Measurements from ENCODE around the gene TUBB4B.

Gene TUBB4B

DNA sequence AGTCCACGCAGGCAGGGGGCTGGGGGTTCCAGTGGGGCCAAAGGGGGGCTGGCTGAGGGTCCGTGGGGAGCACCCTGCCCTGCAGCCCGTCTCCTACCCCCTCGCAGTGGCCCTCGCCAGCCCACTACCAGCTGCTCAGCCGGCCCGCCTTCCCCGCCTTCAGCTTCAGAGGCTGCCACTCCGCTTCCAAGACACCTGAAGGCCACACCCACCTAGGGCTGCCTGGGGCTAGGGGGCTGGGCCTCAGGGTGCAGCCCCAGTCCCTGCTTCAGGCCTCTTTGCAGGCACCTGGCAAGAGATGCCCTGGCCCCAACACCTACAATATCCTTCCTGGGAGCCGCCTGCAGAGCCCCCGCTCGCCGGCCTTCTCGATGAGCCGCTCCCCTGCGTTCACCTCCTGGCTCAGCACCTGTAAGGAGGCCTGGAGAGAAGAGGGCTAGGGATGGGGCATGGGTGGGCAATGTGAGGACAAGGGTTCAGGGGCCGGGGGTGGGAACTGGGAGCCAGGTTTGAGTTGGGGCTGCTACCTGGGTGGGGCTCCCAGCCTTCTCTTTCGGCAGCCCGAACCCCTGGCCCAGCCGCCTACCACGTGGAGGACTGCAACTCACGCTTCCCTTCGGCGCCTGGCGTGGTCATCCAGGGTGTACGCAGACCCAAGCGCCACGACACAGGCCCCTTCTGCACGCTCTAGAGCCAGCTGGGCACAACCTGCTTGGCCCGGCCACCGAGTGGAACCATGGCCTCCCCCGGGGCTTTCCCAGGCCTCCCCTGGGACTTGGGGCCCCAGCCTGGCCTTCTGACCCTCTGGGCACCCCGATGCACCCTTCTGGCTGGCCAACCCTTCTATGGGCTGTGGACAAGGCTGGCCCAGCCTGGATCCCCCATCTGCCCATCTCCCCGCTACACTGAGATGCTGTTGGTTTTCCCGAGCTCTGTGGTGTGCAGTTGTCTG lies 11.7 kb downstream of the TUBB4B start:
- no peak overlapping the region for H3K4me3 ChIP-seq (ENCODE audit: low read depth, low read length)
- no peak for DNase-seq (ENCODE audit: low read depth)
- TF ChIP-seq, protein P1, sequence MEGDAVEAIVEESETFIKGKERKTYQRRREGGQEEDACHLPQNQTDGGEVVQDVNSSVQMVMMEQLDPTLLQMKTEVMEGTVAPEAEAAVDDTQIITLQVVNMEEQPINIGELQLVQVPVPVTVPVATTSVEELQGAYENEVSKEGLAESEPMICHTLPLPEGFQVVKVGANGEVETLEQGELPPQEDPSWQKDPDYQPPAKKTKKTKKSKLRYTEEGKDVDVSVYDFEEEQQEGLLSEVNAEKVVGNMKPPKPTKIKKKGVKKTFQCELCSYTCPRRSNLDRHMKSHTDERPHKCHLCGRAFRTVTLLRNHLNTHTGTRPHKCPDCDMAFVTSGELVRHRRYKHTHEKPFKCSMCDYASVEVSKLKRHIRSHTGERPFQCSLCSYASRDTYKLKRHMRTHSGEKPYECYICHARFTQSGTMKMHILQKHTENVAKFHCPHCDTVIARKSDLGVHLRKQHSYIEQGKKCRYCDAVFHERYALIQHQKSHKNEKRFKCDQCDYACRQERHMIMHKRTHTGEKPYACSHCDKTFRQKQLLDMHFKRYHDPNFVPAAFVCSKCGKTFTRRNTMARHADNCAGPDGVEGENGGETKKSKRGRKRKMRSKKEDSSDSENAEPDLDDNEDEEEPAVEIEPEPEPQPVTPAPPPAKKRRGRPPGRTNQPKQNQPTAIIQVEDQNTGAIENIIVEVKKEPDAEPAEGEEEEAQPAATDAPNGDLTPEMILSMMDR (IDR thresholded peaks at IDR 0.05; ENCODE audit: control insufficient read depth, extremely low read depth, insufficient read depth) = no peak

DNA sequence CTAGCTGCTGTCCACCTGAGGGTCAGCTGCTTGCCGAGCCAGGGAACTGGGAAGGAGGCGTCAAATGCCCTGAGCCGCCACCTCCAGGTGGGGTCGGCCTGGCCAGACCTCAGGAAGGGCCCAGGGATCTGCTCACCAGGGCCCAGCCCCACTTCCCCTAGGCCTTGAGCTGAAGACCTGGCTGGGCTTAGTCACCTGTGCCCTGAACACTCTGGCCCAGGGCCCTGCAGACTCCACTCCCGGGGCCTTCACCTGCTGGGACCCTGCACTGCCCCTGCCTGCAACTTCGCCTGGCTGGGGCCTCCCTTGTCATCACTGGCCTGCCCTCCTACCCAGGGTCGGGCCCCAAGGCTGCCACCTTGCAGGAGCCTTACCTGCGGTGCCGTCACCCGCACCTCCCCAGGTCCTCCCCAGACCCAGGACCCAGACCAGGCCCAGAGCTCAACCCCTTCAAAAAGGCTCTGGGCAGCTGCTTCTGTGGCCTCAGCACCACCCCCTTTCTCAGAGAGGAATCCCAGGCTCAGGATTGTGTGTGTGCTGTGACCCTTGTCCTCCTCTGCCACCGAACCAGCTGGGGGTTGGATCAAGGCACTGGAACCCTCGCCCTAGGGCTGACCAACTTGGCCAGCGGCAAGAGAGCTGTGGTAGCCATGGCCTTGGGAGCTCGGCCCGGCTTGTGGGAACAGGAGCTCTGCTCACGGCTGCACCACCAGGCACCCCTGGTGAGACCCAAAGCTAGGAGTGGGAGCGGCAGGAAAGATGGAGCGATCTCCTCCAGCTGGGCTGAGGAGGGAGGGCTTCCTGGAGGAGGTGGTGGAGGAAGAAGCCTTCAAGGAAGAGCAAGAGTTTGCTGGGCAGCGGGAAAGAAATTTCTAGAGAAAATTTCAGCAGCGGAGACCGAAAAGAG lies 12.9 kb downstream of the TUBB4B start:
- peak overlapping the region; percentile 98 for H3K4me3 ChIP-seq (ENCODE audit: low read depth, low read length)
- TF ChIP-seq, protein P1 (IDR thresholded peaks at IDR 0.05; ENCODE audit: control insufficient read depth, extremely low read depth, insufficient read depth) = no peak
- DNase-seq (ENCODE audit: low read depth) = no peak

DNA sequence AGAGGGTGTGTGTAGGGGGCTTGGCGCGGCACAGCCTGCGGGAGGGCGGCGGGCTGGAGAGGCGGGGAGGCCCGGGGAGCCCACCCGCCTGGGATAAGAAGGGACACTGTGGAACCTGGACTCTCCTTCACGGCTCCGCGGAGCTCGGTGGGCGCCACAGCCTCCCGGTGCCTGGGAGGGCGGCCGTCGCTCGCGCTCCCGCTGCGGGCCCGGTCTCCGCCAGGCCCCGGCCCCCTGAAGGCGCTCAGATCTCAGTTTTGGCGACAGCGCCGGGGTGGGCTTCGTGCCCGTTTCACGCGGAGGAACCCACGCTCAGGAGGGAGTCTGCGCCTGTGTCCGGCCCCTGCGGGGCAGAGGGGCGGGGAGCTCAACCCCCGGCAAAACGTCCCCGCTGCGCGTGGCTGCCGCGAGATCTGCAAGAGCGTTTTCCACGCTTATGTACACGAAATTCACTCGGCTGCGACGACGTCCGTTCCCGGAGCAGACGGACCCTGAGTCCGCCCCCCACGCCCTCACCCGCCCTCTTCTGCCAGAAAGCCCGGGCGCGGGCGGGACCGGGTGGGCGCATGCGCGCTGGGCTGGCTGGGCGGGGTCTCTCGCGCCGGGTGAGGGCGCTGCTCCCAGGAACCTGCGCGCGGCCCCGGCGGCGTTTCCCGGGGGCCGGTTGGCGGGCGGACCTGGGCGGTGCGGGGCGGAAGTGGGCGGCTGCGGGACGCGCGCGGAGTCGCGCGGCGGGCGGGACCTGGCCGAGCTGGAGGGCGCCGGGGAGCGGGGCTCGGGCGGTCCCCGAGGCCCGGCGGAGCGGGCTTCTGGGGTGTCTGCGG lies 13.7 kb downstream of the TUBB4B start, which contains the start of gene NELFB:
TSS of gene NELFB (plus strand) at position 704 of the 824 bp plus-strand sequence.
- peak within 1 kb of the TSS; percentile 98 for H3K4me3 ChIP-seq (ENCODE audit: low read depth, low read length)
- TF ChIP-seq, protein P1 (IDR thresholded peaks at IDR 0.05; ENCODE audit: control insufficient read depth, extremely low read depth, insufficient read depth) = no peak
- DNase-seq (ENCODE audit: low read depth) = peak; percentile 27

DNA sequence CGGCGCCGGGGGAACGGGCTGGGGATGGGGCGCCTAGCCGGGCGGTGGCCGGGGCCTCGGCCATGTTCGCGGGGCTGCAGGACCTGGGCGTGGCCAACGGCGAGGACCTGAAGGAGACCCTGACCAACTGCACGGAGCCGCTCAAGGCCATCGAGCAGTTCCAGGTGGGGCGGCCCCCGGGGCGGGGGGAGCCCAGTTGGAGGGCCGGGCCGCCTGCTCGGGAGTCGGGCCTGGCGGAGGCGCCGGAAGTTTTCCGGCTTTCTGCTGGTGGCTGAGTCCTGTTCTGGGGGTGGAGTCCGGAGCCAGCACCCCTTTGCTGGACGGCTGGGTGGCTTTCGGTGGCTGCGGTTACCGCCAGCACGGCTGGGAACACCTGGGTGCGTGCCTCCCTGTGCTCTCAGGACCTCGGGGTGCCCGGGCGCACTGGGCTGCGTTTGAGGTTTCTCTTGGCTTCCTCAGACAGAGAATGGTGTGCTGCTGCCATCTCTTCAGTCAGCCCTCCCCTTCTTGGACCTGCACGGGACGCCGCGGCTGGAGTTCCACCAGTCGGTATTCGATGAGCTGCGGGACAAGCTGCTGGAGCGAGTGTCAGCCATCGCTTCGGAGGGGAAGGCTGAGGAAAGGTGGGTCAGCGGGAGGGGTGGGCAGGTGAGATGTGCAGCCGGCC lies 14.5 kb downstream of the TUBB4B start:
- no peak for DNase-seq (ENCODE audit: low read depth)
- TF ChIP-seq, protein P1 (IDR thresholded peaks at IDR 0.05; ENCODE audit: control insufficient read depth, extremely low read depth, insufficient read depth) = no peak
- H3K4me3 ChIP-seq (ENCODE audit: low read depth, low read length) = peak overlapping the region; percentile 98

DNA sequence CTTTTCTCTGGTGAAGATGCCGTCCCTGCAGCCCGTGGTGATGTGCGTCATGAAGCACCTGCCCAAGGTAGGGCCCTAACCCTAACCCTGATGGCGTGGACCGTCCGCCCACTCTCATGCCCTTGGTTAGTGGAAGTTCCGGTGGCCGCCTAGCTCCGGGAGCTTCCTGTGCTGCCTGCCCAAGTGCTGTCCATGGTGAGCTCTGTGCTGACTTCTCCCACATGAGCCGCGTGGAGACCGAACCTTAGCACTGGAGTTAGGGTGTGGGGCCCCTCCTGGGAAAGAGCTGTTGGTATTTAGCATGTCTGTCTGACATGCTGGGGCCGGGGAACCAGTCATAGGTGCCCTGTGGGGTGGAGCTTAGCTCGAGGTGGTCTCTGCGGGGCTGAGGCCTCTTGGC lies 15.3 kb downstream of the TUBB4B start:
- TF ChIP-seq, protein P1 (IDR thresholded peaks at IDR 0.05; ENCODE audit: control insufficient read depth, extremely low read depth, insufficient read depth) = no peak
- peak overlapping the region; percentile 98 for H3K4me3 ChIP-seq (ENCODE audit: low read depth, low read length)
- no peak for DNase-seq (ENCODE audit: low read depth)

DNA sequence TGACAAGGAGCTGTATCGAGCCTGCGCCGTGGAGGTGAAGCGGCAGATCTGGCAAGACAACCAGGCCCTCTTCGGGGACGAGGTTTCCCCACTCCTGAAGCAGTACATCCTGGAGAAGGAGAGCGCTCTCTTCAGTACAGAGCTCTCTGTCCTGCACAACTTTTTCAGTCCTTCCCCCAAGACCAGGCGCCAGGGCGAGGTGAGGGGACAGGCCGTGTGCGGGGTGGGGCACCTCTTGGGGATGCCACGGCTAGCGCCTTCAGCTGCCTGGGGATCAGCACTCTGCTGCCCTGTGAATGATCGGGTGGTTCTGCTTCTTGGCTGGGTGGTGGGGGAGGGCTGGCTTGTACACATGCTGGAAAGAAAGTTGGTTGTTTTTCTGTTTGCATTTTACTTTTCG lies 15.8 kb downstream of the TUBB4B start:
- TF ChIP-seq, protein P1 (IDR thresholded peaks at IDR 0.05; ENCODE audit: control insufficient read depth, extremely low read depth, insufficient read depth) = no peak
- peak overlapping the region; percentile 98 for H3K4me3 ChIP-seq (ENCODE audit: low read depth, low read length)
- DNase-seq (ENCODE audit: low read depth) = no peak

Measured in LNCaP clone FGC (cell line).